ENCODE results near the gene MSL3.

Gene MSL3

DNA sequence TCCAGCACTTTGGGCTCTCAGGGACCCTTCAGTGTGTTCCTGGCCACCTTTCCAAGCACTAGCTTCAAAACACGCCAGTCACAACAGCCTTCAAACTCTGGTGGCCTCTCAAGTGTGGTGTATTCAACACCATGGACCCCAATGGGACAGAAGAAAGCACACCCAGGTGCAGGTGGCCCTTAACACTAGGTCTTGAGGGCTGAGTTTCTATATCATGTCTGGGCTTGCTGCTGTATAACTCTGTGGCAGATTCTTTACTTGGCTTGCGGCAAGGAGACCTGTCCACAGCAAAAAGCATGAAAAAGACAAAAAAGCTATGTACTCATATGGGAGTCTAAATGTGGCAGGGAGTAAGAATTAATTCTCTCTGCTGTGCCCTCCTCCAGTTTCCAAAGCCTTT is 23.1 kb downstream of the MSL3 start:
- Mint-ChIP-seq H3K4me1 (ENCODE audit: low read depth) (peaks cover 1% of the 10 kb centered on the region), H3K4me3 (no peak overlapping the region), H3K27ac (no peak overlapping the region), H3K27me3 (no peaks in the 10 kb centered on the region), H3K36me3 (no peaks in the 10 kb centered on the region), H3K9me3 (ENCODE audit: low read depth) (no peaks in the 10 kb centered on the region)

DNA sequence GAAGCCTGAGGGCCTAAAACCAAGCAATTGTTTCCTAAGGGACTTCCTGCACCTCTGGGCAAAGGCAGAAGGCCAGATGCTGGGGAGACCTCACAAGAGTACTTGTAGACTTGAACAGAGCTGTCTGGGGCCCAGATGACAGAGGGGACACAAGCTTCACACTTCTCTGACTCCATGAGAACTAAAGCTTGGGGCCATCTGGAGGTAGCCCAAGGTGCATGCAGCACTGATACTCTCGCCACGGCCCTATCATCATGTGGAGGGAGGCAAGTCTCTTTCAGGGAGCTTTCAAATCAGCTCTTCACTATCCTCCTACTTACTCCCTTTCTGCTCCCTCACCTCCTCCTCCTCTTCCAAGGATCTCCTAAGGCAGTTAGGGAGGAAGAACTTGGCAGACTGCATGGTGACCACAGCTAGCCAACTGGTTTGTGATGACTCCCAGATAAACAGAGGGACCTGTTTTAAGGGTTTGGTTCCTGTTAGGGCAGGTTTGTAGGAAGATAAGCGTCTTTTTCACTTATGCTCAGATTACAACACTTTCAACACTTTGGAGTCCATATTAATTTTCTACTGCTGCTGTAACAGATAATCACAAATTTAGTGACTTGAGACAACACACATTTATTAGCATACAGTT is 23.8 kb downstream of the MSL3 start:
- H3K36me3 Mint-ChIP-seq = no peaks in the 10 kb centered on the region
- peaks cover 7% of the 10 kb centered on the region for H3K4me1 Mint-ChIP-seq (ENCODE audit: low read depth)
- no peak overlapping the region for H3K27ac Mint-ChIP-seq
- H3K27me3 Mint-ChIP-seq = no peaks in the 10 kb centered on the region
- no peaks in the 10 kb centered on the region for H3K9me3 Mint-ChIP-seq (ENCODE audit: low read depth)
- no peak overlapping the region for H3K4me3 Mint-ChIP-seq

DNA sequence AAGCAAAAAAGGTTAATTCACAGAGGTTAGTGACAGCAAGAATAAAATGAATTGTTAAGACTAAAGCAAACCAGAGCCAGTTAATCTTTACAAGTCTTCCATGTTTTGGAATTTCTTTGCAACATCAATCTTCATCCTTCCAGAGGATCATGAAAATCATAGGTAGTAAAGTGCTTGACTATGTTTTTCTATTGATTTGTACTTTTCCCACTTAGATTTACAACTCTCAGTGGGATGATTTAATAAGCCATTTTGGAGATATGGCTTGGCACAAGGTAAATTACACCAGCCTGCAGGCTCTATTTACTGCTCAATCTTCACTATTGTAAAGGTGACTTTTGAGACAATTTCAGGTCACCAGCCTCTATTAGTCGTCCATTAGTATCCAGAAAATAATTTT is 26.5 kb downstream of the MSL3 start:
- H3K9me3 Mint-ChIP-seq (ENCODE audit: low read depth) = no peaks in the 10 kb centered on the region
- no peaks in the 10 kb centered on the region for H3K27me3 Mint-ChIP-seq

DNA sequence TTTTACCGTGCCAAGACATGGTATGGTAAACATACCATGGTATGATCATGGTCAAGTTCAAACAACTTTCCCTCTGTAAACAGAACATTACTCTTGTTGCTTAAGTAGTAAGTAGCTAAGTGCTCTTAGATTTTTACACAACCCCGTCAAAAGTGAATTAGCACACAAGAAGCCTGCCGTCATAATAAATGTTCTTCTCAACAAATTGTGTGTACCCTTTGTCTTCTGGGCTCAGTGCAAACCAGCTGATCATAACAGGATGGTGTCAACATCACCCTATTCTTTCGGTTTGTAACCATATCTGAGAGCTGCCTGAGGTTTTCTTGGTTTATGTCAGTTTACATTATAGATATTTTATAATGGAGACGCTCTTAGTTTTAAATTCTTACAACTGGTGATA is 28.8 kb downstream of the MSL3 start:
- H3K4me1 Mint-ChIP-seq (ENCODE audit: low read depth) = peaks cover 34% of the 10 kb centered on the region
- no peaks in the 10 kb centered on the region for H3K27me3 Mint-ChIP-seq
- H3K27ac Mint-ChIP-seq = peak overlapping the region; percentile 22
- no peaks in the 10 kb centered on the region for H3K9me3 Mint-ChIP-seq (ENCODE audit: low read depth)
- H3K4me3 Mint-ChIP-seq = peak overlapping the region; percentile 61
- H3K36me3 Mint-ChIP-seq = no peaks in the 10 kb centered on the region

More for the DNA sequence above, 26.5 kb downstream of the MSL3 start:
- Mint-ChIP-seq H3K4me3 (no peak overlapping the region), H3K36me3 (no peaks in the 10 kb centered on the region), H3K27ac (no peak overlapping the region), H3K4me1 (ENCODE audit: low read depth) (peaks cover 20% of the 10 kb centered on the region)

DNA sequence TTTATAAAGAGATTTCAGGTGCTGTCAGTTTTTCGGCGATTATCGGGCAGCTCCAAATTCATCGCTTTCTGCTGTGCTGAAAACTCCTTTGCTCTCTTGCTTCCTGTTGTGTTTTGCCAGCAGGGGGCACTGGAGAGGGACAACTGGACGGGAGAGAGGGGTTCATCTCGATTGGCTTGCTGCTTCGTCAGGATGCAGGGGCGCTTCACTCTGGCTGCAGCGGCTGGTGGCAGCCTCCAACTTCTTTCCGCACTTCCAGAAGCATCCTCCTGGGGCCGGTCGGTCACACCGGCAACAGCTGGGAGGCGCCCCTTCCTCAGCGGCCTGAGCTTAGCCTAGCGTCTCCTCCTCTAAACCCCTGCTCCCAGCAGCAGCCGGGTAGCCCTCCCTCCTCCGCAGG is 29.5 kb downstream of the MSL3 start:
- Mint-ChIP-seq H3K9me3 (ENCODE audit: low read depth) (no peaks in the 10 kb centered on the region), H3K27me3 (no peaks in the 10 kb centered on the region), H3K36me3 (no peaks in the 10 kb centered on the region), H3K4me3 (peak overlapping the region; percentile 61), H3K27ac (no peak overlapping the region), H3K4me1 (ENCODE audit: low read depth) (peaks cover 39% of the 10 kb centered on the region)

DNA sequence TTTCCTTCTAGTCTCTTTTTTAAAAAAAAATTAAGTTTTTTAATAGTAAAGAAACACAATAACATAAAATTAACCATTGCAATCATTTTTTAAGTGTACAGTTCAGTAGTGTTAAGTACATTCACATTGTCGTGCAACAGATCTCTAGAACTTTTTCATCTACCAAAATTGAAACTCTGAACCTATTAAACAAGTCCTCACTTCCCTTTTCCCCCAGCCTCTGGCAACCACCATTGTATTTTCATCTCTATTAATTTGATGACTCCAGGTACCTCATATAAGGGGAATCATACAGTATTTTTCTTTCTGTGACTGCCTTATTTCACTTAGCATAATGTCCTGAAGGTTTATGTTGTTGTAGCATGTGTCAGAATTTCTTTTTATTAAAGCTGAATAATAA is 31.8 kb downstream of the MSL3 start:
- H3K36me3 Mint-ChIP-seq = no peaks in the 10 kb centered on the region
- peaks cover 61% of the 10 kb centered on the region for H3K4me1 Mint-ChIP-seq (ENCODE audit: low read depth)
- no peak overlapping the region for H3K4me3 Mint-ChIP-seq
- no peak overlapping the region for H3K27ac Mint-ChIP-seq
- H3K9me3 Mint-ChIP-seq (ENCODE audit: low read depth) = no peaks in the 10 kb centered on the region
- H3K27me3 Mint-ChIP-seq = no peaks in the 10 kb centered on the region

DNA sequence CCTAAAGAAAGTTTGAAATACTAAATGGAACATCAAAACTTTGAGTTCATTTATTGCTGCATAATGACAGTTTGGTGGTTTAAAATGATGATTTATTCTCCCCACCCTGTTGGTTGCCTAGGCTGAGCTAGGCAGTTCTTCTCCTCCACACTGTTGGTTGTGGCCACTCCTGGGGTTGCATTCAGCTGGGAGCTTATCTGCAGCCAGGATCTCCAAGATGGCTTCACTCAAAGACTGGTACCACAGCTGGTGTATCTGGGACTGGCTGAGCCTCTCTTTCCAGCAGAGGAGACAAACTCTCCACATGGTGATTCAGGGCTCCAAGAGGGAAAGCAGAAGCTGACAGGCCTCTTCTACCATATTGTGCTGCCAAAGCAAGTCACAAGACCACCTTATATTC is 33.1 kb downstream of the MSL3 start:
- no peaks in the 10 kb centered on the region for H3K9me3 Mint-ChIP-seq (ENCODE audit: low read depth)
- H3K36me3 Mint-ChIP-seq = no peaks in the 10 kb centered on the region
- peaks cover 63% of the 10 kb centered on the region for H3K4me1 Mint-ChIP-seq (ENCODE audit: low read depth)
- H3K27ac Mint-ChIP-seq = peak overlapping the region; percentile 41
- no peaks in the 10 kb centered on the region for H3K27me3 Mint-ChIP-seq
- no peak overlapping the region for H3K4me3 Mint-ChIP-seq

DNA sequence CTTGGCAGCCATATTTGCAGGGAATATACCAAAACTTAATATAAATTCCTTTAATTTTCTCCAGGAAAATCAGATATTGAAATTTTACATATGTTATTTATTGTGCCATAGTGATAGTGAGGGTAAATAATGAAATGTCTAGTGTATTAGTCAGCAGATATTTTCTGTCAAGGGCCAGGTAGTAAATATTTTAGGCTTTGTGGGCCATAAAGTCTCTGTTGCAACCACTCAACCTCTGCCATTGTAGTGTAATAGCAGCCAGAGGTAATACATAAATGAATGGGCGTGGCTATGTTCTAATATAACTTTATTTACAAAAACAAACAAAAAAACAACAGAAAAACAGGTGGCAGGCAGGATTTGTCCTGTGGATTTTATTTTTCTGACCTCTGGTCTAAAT is 33.5 kb downstream of the MSL3 start:
- Mint-ChIP-seq H3K4me1 (ENCODE audit: low read depth) (peaks cover 59% of the 10 kb centered on the region), H3K27me3 (no peaks in the 10 kb centered on the region), H3K27ac (peak overlapping the region; percentile 41)

DNA sequence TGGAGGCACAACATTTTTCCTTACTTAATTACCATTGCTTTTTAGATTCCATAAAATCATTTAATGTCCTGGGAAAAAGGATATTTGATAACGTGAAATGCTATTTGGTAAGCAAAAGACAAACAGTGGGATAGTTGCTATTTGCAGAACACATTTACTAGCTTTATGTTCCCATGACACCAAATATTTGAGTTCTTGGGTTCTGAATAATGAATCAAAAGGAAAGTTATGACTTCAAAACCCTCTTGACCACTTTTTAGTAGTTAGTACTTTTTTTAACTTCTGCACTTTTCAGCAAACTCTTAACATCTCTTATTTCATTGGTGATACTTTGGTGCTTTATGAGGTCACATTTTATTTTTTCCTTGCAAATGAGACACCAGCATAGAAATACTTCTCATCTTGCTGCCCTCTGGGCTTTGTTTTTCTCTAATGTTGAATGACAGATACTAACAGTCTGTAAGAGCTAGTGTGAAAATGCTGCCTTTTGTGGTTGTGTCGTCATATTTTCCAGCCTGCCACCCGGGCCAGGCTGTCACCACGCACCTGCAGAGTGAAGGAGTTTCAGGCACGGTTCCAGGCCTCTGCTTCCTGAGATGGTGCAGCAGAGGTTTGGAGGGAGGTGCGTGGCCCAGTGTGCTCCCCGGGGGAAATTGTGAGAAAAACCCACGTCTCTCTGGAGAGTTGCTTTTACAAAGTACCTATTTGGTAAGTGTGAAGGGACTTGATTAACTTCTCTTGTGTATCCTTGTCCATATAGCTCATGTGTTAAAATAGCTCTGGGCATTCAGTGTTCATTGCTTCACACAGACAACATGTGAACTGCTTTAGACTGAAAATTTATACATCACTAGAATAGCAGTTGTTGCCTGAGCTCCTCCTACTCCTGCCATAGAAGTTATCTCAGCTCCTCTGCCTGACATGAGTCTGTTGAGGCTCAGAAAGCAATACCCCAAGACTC is 34.7 kb downstream of the MSL3 start:
- Mint-ChIP-seq H3K4me3 (peak overlapping the region; percentile 64), H3K36me3 (no peaks in the 10 kb centered on the region)

More for the DNA sequence above, 33.5 kb downstream of the MSL3 start:
- Mint-ChIP-seq H3K4me3 (no peak overlapping the region), H3K9me3 (ENCODE audit: low read depth) (no peaks in the 10 kb centered on the region), H3K36me3 (no peaks in the 10 kb centered on the region)

DNA sequence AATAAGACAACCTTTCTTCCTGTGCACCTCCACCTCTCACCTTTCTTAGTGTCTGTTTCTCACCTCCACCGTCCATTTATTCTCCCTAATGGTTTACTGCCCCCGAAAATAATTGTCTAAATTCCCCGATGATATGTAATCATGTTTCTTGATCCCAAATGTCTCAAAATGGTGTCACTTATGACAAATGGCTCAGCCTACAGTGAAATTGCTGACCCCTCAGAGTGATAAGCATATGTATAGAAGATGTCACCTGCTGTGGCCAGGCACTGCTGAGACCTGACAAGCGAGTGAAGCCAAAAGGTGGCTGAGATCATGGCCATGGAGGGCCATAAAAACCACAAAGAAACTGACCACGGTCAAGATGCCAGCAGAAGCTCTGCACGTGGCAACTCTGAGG is 35.7 kb downstream of the MSL3 start:
- Mint-ChIP-seq H3K4me1 (ENCODE audit: low read depth) (peaks cover 44% of the 10 kb centered on the region), H3K27ac (peak overlapping the region; percentile 96), H3K27me3 (no peaks in the 10 kb centered on the region), H3K4me3 (peak overlapping the region; percentile 17), H3K9me3 (ENCODE audit: low read depth) (no peaks in the 10 kb centered on the region), H3K36me3 (no peaks in the 10 kb centered on the region)

More for the DNA sequence above, 34.7 kb downstream of the MSL3 start:
- Mint-ChIP-seq H3K27ac (peak overlapping the region; percentile 96), H3K9me3 (ENCODE audit: low read depth) (no peaks in the 10 kb centered on the region), H3K4me1 (ENCODE audit: low read depth) (peaks cover 50% of the 10 kb centered on the region), H3K27me3 (no peaks in the 10 kb centered on the region)

DNA sequence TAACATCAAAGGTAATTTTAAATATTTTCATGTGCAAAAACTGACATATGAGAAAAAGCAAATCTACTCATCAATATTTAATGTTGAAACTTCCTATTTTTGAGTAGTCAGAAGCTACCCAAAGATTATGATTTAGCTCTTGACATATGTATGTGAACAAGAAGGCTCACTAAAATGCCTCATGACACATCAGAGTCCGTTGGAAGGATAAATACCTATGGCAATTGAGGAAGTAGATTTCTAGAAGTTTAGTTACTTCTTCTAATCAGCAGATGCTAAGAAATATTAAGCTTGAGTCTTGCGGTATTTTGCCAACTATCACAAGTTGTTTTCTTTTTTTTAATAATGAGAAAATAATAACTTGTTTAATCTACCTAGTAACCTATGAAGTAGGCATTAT is 55.3 kb downstream of the MSL3 start:
- Mint-ChIP-seq H3K36me3 (no peaks in the 10 kb centered on the region), H3K27me3 (no peaks in the 10 kb centered on the region), H3K4me1 (ENCODE audit: low read depth) (peaks cover 1% of the 10 kb centered on the region), H3K27ac (no peak overlapping the region), H3K9me3 (ENCODE audit: low read depth) (no peaks in the 10 kb centered on the region), H3K4me3 (no peak overlapping the region)
